Measurements from ENCODE around the gene FRAS1.
A peak's percentile ranks its signal among the peaks of the same experiment; 100 is the strongest.
"Not testable (repeated sequence)": the region's sequence is repeated elsewhere in the genome, so short reads cannot be mapped to it uniquely, and the experiment has no call there.

Gene FRAS1

DNA sequence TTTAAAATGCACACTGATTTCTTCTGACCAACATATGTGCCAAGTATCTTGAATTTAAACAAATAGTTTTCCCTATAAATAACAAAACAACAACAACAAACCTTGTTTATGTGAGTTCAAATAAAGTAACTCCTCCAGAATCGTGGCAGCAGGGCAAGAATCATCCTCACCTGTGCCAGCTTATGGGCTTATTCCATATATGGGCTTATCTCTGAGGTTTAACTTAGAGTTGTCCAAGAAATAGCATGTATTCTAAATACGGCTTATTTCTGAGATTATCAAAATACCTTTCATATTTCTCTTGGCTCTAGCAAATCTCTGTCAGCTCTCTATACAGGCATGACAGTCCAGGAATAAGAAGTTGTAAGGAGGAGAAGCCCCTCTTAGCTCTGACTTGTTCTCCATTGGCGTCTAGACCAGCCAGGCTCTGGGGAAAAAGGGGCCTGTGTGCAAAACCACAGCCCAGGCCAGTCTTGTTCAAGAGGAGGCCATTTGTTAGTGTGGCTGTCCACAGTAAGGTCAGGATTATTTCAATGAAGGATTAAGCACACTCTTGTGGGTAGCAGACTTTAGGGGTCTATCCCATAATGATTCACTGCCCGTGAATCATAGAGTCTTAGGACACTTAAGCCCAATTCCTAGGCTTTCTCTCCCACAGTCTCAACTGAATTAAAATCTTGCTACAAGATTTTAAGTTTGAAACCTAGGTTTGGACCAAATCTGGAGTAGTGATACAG is 63.2 kb downstream of the FRAS1 start:
- DNase-seq (ENCODE audit: low read depth, low spot score), result no peak

- DNase-seq (ENCODE audit: low read depth, low spot score), result no peak
These were observed 64.3 kb downstream of the FRAS1 start for GRCh38 chr4:78121338-78121904.

DNA sequence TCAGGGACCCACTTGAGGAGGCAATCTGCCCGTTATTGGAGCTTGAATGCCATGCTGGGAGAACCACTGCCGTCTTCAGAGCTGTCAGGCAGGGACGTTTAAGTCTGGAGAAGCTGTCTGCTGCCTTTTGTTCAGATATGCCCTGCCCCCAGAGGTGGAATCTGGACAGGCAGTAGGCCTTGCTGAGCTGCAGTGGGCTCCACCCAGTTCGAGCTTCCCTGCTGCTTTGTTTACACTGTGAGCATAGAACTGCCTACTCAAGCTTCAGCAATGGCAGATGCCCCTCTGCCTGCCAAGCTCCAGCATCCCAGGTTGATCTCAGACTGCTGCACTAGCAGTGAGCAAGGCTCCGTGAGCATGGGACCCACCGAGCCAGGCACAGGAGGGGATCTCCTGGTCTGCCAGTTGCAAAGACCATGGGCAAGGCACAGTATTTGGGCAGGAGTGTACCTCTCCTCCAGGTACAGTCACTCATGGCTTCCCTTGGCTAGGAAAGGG is 68.8 kb downstream of the FRAS1 start:
- not testable (repeated sequence) for DNase-seq (ENCODE audit: low read depth, low spot score)

- no peak for DNase-seq (ENCODE audit: low read depth, low spot score)
These were observed 72.4 kb downstream of the FRAS1 start for GRCh38 chr4:78129383-78130108.

GRCh38 chr4:78131403-78131802 is 74.3 kb downstream of the FRAS1 start:
- DNase-seq (ENCODE audit: low read depth, low spot score), result no peak

DNA sequence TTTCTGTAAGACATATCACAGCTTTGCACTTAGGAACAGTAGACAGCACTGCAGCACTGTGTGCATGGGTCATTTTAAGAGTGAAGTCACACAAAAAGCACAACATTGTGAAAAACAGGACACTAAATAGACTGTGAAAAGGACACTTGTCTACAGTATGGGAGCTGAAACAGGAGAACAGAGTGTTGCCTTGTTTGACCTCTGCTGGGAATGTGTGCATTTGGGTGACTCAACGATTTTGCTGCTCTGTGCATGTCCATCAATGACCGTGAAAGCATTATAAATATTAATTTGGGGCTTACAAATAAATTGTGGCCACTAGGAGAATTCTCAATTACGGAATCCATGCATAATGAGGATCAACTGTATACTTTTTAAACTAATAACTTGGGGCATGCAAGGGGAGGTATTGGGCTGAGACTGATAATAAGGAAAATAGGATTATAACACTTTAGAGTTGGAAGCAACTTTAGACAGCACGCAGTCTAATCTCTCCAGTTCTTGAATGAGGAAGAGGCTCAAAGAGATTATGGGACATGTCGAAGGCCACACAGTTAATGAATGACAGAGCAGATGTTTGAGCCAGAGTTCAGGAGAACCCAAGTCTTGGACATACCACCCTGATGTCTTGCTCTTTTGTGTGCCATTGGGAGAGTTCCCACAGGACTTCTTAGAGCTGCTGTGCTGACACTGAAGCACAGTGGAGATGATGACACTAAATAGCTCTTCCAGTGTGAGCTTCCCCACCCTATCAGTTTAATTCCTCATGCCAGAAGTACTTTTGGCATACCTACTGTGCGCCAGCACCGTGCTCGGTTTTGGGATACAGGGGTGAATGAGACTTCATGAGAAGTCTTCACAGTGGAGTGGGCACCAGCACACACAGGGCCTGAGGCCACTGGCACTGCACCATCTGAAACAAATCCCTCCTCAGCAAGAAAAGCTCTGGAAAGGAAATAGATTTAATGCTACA is 79.3 kb downstream of the FRAS1 start:
- DNase-seq (ENCODE audit: low read depth, low spot score), result no peak

GRCh38 chr4:78137532-78137931 is 80.4 kb downstream of the FRAS1 start:
- no peak for DNase-seq (ENCODE audit: low read depth, low spot score)

DNA sequence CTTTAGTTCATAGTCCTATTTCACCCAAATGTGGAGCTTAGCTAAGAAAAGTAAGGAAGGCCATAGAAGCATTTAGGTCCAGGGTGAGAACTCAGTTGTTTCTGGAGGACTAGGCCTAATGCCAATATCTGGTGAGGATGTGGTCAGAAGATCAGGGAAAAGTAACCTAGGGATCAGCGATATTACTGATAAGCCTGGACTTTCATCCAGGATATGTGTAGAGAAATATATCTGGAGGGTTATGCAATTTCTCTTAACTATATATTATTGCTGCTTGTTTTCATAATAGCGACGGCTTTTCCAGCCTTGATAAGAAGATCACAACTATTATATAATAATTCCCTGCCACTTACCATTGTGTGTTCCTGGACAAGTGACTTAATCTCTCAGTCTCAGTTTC is 81.1 kb downstream of the FRAS1 start:
- no peak for DNase-seq (ENCODE audit: low read depth, low spot score)

- no peak for DNase-seq (ENCODE audit: low read depth, low spot score)
These were observed 86.5 kb downstream of the FRAS1 start for GRCh38 chr4:78143634-78144033.

GRCh38 chr4:78145008-78145407 is 87.9 kb downstream of the FRAS1 start:
- DNase-seq (ENCODE audit: low read depth, low spot score), result no peak

DNA sequence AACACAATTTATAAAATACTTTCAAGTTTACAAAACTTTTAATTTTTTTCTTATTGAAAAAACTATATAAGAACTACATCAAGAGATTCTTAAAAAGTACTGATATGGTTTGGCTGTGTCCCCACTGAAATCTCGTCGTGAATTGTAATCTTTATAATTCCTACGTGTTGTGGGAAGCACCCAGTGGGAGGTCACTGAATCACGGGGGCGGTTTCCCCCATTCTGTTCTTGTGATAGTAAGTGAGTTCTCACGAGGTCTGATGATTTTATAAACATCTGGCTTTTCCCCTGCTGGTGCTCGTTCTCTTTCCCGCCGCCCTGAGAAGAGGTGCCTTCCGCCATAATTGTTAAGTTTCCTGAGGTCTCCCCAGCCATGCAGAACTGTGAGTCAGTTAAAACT is 88.5 kb downstream of the FRAS1 start:
- no peak for DNase-seq (ENCODE audit: low read depth, low spot score)

DNA sequence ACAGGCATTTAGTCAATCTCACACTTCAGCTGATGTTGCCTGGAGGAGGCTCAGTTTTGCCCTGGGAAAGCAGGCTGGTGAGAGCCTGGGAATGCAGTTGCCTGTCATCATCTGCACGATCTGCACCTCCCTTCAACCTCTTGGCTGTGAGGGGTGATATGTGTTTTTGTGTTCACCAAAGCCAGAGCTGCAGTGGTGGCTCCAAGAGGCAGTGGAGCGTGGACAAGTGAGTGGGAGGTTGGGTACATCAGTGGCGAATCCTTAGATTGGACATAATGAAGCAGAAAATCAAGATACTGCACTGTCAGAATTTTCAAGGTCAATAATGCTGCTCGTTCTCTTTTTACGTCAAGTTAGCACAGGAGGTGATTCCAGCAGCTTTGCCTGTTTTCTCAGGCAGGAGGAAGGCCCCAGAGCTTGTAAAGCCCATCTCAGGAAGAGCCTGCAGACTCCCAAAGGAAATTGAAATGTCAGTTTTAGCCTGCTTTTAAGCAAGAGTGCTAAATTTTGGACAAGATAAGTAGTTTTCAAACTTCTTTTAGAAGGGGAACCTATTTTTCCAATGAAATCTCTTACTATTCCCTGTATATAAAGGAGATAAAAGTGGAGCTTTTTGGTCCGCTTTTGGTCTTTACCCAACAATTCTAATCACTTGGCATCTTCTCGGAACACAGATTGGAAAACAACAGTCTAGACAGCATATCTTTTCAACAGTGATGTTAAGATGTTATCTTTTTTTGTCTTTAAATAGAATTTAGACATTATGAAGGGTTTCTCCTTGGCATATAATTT is 92.8 kb downstream of the FRAS1 start:
- DNase-seq (ENCODE audit: low read depth, low spot score), result no peak

DNA sequence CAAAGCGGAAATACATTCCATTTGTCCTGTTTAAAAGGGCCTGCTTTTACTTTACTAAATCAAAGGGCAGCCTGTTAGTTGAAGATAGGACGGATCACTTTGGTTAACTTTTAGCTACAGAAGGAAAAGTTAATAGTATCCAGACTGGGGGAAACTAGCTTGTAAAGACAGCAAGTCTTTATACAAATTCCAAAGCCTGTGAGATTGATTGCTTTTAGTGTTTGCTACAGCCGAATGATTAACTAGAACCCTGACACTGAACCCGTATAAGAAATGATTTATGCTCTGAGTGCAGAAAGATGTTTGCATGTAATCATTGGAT is 93.4 kb downstream of the FRAS1 start:
- DNase-seq (ENCODE audit: low read depth, low spot score), result no peak

- no peak for DNase-seq (ENCODE audit: low read depth, low spot score)
These were observed 95.7 kb downstream of the FRAS1 start for GRCh38 chr4:78152795-78153194.

- DNase-seq (ENCODE audit: low read depth, low spot score), result no peak
These were observed 98.0 kb downstream of the FRAS1 start for GRCh38 chr4:78154972-78155590.

DNA sequence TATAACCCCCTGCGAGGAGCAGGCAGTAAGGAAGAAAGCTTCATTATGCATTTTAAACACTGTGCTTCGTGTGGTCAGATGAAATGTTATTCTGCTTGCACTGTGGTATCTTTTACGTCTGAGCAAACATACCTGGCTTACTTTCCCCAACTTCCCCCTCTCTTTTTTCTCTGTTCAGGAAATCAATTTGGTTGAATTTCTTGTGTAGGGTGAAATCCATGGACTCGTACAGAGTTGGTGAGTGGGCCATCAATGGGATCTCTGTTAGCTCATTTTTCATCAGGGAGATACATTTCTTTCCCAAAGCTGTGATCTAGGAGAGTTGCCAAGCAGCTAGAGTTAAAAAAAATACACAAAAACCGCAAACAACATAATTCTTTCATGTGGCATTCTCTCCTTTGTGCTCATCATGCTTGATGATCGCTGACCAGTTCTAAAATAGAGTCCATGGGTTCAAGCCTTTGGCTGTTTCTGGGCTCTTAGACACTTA is 98.5 kb downstream of the FRAS1 start:
- DNase-seq (ENCODE audit: low read depth, low spot score), result peak; percentile 59

GRCh38 chr4:78156520-78156919 is 99.4 kb downstream of the FRAS1 start:
- no peak for DNase-seq (ENCODE audit: low read depth, low spot score)

DNA sequence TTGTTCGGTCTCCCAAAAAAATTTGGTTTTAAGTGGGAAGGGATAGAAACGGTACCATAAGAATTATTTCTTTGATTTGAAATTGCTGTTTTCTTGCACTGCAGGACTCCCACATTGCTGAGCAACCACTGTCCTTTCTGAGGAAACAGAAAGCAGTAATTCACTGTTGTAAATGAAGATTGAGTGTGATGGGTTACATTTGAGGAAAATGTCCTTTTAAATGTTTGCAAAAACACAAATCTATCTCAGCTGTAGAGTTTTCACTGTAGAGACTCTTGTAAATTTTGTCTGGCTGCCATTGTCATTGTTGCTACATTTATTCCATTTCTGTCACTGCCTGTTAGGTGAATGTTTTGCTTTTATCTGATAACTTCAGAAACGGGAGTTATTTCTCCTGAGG is 105.2 kb downstream of the FRAS1 start:
- DNase-seq (ENCODE audit: low read depth, low spot score), result no peak

DNA sequence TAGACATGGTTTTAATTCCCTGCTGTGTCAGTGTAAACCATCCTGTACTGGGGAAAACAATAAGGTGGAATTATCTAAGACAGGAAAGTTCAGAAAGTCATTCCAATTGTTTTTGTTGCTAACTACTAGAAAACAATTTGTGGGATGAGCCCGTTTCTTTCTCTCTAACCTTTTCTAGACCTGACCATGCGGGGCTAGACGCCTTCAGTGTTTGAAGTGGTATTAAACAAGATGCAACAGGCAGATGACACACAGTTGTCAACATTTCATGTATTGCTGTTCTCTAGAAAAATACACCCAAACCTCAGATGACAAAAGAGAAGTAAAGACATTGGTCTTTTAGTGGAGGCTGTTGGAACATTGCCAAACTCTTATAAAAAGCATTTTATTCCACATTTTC is 105.7 kb downstream of the FRAS1 start:
- no peak for DNase-seq (ENCODE audit: low read depth, low spot score)

DNA sequence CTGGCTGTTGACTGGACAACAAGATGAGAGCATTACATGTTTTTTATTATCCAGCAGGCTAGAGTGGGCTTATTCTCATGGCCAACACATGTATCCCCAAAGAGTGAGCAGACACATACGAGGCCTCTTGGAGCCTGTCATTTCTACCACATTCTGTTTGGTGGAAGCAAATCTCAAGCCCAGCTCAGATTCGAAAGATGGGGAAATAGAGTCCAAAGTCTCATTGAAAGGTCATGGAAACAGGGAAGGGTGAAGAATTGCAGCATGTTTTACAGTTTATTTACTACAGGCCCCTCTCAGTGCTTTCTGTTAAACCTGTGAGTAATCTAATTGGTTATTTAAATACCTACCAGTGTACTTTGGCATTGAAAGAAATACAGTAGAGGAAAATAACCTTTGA is 108.6 kb downstream of the FRAS1 start:
- no peak for DNase-seq (ENCODE audit: low read depth, low spot score)

Data from smooth muscle cell of the brain vasculature (primary cell).